Measurements from ENCODE around the gene NSUN7. TPM values are rescaled to one million over a fixed set of nuclear protein-coding genes. Genes with fewer than 3 reads are reported as not detected.

The NSUN7 gene
- total RNA-seq, 2 experiments from 2014 or later, result 0.14 to 0.39 TPM

DNA sequence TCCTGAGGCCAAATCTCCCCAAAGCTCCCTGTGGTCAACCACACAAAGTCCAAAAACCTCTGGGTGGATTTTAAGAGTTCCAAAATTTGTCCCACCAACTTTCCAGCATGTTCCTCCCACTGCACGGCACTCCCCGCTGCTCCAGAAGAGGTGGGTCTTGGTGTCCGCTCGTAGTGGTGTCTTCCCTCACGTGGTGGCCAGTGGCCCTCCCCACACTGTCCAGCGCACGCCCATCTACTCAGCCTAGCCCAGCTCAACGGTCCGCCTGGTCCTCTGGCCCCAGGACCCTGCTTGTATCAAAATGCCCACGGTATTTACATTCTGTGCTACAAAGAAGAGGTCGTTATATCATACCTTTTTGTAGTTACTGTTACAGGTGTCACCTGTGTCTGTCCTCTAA, 83.5 kb downstream of the NSUN7 start:
- POLR2A ChIA-PET, result no interaction called here
- no peak for DNase-seq
- no peak overlapping the region for H3K27ac ChIP-seq (ENCODE audit: low read depth in 1 of 2, low read length in 2 of 2)
- no peak for ATAC-seq (ENCODE audit: poor library complexity)
- Mint-ChIP-seq H3K9me3 (no peaks in the 10 kb centered on the region), H3K4me3 (no peak overlapping the region), H3K27ac (no peak overlapping the region), H3K4me1 (ENCODE audit: low read depth) (no peaks in the 10 kb centered on the region), H3K27me3 (no peaks in the 10 kb centered on the region), H3K36me3 (ENCODE audit: low read depth) (no peaks in the 10 kb centered on the region)
- CTCF ChIA-PET, result no interaction called here
- TF ChIP-seq, protein P1, sequence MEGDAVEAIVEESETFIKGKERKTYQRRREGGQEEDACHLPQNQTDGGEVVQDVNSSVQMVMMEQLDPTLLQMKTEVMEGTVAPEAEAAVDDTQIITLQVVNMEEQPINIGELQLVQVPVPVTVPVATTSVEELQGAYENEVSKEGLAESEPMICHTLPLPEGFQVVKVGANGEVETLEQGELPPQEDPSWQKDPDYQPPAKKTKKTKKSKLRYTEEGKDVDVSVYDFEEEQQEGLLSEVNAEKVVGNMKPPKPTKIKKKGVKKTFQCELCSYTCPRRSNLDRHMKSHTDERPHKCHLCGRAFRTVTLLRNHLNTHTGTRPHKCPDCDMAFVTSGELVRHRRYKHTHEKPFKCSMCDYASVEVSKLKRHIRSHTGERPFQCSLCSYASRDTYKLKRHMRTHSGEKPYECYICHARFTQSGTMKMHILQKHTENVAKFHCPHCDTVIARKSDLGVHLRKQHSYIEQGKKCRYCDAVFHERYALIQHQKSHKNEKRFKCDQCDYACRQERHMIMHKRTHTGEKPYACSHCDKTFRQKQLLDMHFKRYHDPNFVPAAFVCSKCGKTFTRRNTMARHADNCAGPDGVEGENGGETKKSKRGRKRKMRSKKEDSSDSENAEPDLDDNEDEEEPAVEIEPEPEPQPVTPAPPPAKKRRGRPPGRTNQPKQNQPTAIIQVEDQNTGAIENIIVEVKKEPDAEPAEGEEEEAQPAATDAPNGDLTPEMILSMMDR (IDR thresholded peaks at IDR 0.05), result no peak
- intact Hi-C loops (cut with DNase I, micrococcal nuclease), result no loop called here
- H3K4me3 ChIP-seq (ENCODE audit: low read length), result no peak overlapping the region
- H3K36me3 ChIP-seq (ENCODE audit: insufficient read depth, low read length), result no peaks in the 10 kb centered on the region
- H3K27me3 ChIP-seq (ENCODE audit: control insufficient read depth in 1 of 2, insufficient read depth in 2 of 2, low read length in 2 of 2), result no peaks in the 10 kb centered on the region
- no peaks in the 10 kb centered on the region for H3K9me3 ChIP-seq (ENCODE audit: control insufficient read depth in 1 of 2, insufficient read depth in 1 of 2, low read length in 2 of 2)
- H3K4me1 ChIP-seq (ENCODE audit: insufficient read depth, low read length), result no peaks in the 10 kb centered on the region

DNA sequence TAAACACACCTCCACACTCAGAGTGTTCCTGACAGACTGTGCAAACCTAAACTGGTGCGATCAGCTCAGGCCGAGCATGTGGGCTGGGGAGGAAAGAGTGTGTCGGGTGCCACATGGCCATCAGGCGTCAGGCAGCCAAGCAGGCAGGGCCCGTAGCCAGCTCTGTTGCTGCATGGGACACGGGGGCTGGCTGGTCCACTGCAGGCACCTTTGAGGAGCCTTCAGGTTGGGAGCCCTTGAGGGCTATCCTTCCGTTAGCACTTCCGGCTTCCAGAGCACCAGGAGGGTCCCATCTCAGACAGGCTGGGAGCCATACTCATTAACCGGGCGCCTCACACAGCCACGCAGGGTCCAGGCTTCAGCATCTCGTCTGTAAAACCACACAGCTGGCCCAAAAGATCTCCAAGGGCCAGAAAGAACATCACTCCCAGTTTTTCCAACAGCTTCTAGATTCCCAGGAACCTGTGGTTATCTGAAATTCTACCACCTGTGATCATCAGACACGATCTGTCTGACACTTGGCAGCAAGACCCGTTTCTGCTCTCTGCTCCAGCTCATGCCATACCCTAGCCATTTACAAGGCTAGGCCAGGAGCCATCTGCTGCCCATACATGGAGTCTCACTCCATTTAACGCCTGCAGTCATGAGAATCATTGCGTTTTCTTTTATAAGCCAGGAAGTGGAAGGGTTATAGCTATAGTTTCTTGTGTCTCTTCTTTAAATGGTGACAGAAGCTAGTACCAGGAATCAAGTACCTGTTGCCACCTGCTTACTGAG, 87.5 kb downstream of the NSUN7 start:
- intact Hi-C loops (cut with DNase I, micrococcal nuclease), result no loop called here
- ATAC-seq (ENCODE audit: poor library complexity) (no peak), DNase-seq (no peak)
- H3K4me3 ChIP-seq (ENCODE audit: low read length), result no peak overlapping the region
- no peak overlapping the region for H3K27ac Mint-ChIP-seq
- no peaks in the 10 kb centered on the region for H3K36me3 ChIP-seq (ENCODE audit: insufficient read depth, low read length)
- H3K9me3 Mint-ChIP-seq, result no peaks in the 10 kb centered on the region
- no peaks in the 10 kb centered on the region for H3K9me3 ChIP-seq (ENCODE audit: control insufficient read depth in 1 of 2, insufficient read depth in 1 of 2, low read length in 2 of 2)
- H3K36me3 Mint-ChIP-seq (ENCODE audit: low read depth), result no peaks in the 10 kb centered on the region
- H3K27me3 Mint-ChIP-seq, result no peaks in the 10 kb centered on the region
- ChIA-PET CTCF (no interaction called here), POLR2A (no interaction called here)
- TF ChIP-seq, protein P1 (IDR thresholded peaks at IDR 0.05), result no peak
- H3K27me3 ChIP-seq (ENCODE audit: control insufficient read depth in 1 of 2, insufficient read depth in 2 of 2, low read length in 2 of 2), result no peaks in the 10 kb centered on the region
- H3K4me3 Mint-ChIP-seq, result no peak overlapping the region
- no peaks in the 10 kb centered on the region for H3K4me1 Mint-ChIP-seq (ENCODE audit: low read depth)
- no peak overlapping the region for H3K27ac ChIP-seq (ENCODE audit: low read depth in 1 of 2, low read length in 2 of 2)
- no peaks in the 10 kb centered on the region for H3K4me1 ChIP-seq (ENCODE audit: insufficient read depth, low read length)

DNA sequence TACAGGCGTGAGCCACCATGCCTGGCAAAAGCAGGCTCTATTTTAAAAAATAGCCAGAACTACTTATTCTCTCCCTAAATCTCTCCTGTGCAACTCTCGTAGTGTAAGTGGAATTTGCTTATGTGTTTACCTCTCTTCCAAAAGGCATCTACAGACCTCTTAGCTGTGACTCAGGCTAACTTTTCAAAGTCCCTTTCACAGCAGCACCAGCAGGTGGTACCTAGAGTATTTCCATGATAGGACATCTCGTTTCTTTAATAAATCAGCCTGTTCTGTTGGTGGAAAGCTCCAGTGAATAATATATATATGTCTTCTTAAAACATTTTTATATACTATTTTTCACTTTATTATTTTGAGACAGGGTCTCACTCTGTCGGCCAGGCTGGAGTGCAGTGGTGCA, 89.0 kb downstream of the NSUN7 start:
- Mint-ChIP-seq H3K9me3 (no peaks in the 10 kb centered on the region), H3K4me3 (no peak overlapping the region), H3K27ac (no peak overlapping the region), H3K36me3 (ENCODE audit: low read depth) (no peaks in the 10 kb centered on the region), H3K4me1 (ENCODE audit: low read depth) (no peaks in the 10 kb centered on the region), H3K27me3 (no peaks in the 10 kb centered on the region)
- Histone ChIP-seq H3K27me3 (ENCODE audit: control insufficient read depth in 1 of 2, insufficient read depth in 2 of 2, low read length in 2 of 2) (no peaks in the 10 kb centered on the region), H3K36me3 (ENCODE audit: insufficient read depth, low read length) (no peaks in the 10 kb centered on the region), H3K4me3 (ENCODE audit: low read length) (no peak overlapping the region), H3K27ac (ENCODE audit: low read depth in 1 of 2, low read length in 2 of 2) (no peak overlapping the region), H3K4me1 (ENCODE audit: insufficient read depth, low read length) (no peaks in the 10 kb centered on the region), H3K9me3 (ENCODE audit: control insufficient read depth in 1 of 2, insufficient read depth in 1 of 2, low read length in 2 of 2) (no peaks in the 10 kb centered on the region)
- ATAC-seq (ENCODE audit: poor library complexity), result no peak
- no peak for DNase-seq
- CTCF ChIA-PET, result no interaction called here
- TF ChIP-seq, protein P1 (IDR thresholded peaks at IDR 0.05), result no peak
- intact Hi-C loops (cut with DNase I, micrococcal nuclease), result no loop called here
- POLR2A ChIA-PET, result no interaction called here

Data from CD4-positive, alpha-beta T cell (primary cell).